ENCODE data around the gene FASTK.

Gene FASTK

DNA sequence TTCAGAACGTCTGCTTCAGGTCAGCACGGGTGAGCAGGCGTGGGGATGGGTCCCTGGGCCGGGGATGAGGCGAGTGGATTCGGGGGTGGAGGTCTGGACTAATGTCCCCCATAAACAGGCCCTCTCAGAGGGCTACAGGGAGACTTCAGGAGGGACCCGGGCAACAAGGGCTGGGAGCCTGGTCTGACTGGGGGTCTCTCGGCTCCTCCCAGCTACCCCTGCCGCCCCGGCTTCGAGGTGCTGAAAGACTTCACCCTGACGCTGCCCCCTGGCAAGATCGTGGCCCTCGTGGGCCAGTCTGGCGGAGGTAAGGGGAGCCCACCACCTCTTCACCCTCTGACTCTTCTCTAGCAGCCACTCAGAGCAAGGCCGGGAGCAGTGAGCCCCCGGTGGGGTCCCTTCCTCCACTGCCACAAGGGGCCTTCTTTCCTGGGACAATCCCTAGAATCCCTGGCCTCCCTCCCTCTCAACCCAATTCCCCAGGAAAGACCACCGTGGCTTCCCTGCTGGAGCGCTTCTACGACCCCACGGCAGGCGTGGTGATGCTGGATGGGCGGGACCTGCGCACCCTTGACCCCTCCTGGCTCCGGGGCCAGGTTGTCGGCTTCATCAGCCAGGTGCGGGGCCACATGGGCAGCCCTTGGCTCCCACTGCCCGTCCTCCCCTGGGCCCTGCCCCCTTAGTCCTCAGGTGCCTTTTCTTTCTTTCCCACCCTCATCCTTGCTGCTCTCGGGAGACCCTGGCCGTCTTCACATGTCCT, 39.8 kb downstream of the FASTK start:
- TF ChIP-seq Cebpa-rat (IDR thresholded peaks at IDR 0.05): no peak
- H3K27me3 ChIP-seq: no peaks in the 10 kb centered on the region
- no peaks in the 10 kb centered on the region for H3K9me3 ChIP-seq (replicated peaks in 1 of 11)
- 0 out of 22 replicates have a peak overlapping the region, but pooled peaks of 2 of the 11 experiments have one; percentile 9 to 18 for H3K27ac ChIP-seq
- H3K9ac ChIP-seq: peak overlapping the region in 2 of 11 experiments; percentile 67 to 71; a peak in 2 of 22 replicates
- peaks cover 28 to 33% (median 32%) of the 10 kb centered on the region in 10 experiments for H3K4me1 ChIP-seq
- peak overlapping the region; percentile 77 to 96 (median 88); a peak in 19 of 22 replicates for H3K4me2 ChIP-seq
- peaks cover 4 to 32% (median 12%) of the 10 kb centered on the region in 11 experiments; a peak in 14 of 22 replicates for H4K20me1 ChIP-seq
- H3K4me3 ChIP-seq: no peak overlapping the region
- peaks cover 10 to 25% (median 15%) of the 10 kb centered on the region in 11 experiments; a peak in 20 of 22 replicates for H3K36me3 ChIP-seq

DNA sequence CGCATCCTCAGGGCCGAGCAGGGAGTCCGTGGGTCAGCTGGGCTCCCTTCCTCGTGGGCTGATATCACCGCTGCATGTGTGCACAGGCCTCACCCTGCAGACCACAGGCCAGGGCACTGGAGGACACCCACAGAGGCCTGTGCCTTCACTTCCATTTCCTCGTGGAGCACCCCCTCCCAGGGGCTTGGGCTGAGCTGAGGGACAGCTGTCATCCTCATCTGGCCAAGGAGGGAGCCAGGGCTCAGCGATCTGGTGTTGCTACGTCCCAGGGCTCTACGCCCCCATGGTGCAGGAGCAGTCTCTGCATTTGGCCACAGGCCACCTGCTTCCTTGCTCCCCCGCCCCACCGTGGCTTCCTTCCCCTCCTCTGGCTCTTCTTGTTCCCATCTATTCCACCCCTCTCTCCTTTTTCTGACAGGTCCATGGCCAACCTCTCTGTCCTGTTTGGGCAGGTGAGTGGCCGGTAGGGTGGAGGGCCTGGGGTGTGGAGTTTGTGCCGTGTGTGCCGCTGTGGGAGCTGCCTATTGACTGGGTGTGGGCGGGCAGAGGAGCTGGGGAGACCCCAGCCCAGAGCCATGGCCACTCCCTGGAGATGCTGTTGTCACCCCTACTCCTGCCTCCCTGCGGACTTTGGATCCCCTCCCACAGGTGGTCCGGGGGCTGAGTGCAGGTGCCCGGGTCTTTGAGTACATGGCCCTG, 40.6 kb downstream of the FASTK start:
- Histone ChIP-seq H3K27me3 (no peaks in the 10 kb centered on the region), H3K9me3 (replicated peaks in 1 of 11) (no peaks in the 10 kb centered on the region), H3K9ac (peak overlapping the region in 7 of 11 experiments; percentile 25 to 71 (median 35); a peak in 8 of 22 replicates), H4K20me1 (peaks cover 4 to 34% (median 12%) of the 10 kb centered on the region in 11 experiments; a peak in 14 of 22 replicates), H3K36me3 (peaks cover 18 to 32% (median 23%) of the 10 kb centered on the region in 11 experiments; a peak in 21 of 22 replicates), H3K4me2 (peak overlapping the region; percentile 77 to 96 (median 88)), H3K4me1 (peaks cover 28 to 35% (median 32%) of the 10 kb centered on the region in 10 experiments), H3K27ac (peak overlapping the region in 7 of 11 experiments; percentile 6 to 76 (median 51); a peak in 13 of 22 replicates), H3K4me3 (no peak overlapping the region)
- no peak for TF ChIP-seq Cebpa-rat (IDR thresholded peaks at IDR 0.05)

DNA sequence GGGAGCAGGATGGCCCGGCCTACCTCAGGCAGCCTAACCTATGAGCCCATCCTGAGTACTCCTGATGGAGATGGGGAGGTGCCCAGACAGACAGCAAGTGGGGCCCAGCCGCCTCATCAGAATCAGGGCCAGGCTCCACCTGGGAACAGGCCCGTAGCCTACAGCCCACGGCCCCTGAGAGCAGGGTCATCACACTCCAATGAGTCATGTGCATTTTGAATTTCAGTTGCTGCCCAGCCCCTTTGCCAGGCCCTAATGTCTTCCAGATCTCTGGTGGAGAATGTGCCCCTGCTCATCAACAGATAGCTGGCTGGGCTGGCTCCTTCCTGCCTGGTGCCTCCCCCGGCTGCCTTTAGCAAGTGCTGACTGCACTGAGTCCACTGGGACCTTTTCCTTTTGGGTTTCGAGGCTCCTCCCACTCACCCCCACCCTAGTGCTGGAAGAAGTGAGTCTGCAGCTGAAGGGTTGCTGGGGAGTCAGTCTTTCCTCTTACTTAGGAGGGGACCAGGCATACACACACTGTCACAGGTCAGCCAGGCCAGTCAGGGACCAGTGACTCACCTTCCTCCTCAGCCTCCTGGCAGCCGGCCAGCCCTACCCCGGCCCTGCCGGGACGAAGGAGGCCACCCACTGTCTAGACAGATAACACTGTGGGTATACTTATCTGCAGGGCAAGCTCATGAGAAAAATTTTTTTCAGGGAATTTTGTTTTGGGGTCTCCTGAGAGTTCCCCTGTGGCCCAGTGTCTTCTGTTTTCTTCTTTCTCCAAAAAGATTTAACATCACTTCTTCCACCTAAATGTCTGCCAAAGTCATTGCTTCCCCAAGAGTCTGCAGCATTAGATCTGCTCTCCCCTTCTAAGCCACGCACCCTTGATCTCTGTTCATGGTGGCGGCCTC, 41.4 kb downstream of the FASTK start:
- Histone ChIP-seq H3K9ac (peak overlapping the region; percentile 27 to 71 (median 61); a peak in 21 of 22 replicates), H3K27ac (peak overlapping the region; percentile 19 to 76 (median 61); a peak in 21 of 22 replicates), H3K36me3 (peaks cover 26 to 35% (median 31%) of the 10 kb centered on the region in 11 experiments; a peak in 21 of 22 replicates), H3K4me3 (peak overlapping the region in 1 of 10 experiments; percentile 5; a peak in 1 of 20 replicates), H3K9me3 (replicated peaks in 1 of 11) (no peaks in the 10 kb centered on the region), H3K4me2 (peak overlapping the region; percentile 77 to 96 (median 88)), H3K27me3 (no peaks in the 10 kb centered on the region), H3K4me1 (peaks cover 28 to 40% (median 32%) of the 10 kb centered on the region in 10 experiments), H4K20me1 (peaks cover 4 to 42% (median 12%) of the 10 kb centered on the region in 11 experiments; a peak in 15 of 22 replicates)
- TF ChIP-seq Cebpa-rat (IDR thresholded peaks at IDR 0.05): no peak

DNA sequence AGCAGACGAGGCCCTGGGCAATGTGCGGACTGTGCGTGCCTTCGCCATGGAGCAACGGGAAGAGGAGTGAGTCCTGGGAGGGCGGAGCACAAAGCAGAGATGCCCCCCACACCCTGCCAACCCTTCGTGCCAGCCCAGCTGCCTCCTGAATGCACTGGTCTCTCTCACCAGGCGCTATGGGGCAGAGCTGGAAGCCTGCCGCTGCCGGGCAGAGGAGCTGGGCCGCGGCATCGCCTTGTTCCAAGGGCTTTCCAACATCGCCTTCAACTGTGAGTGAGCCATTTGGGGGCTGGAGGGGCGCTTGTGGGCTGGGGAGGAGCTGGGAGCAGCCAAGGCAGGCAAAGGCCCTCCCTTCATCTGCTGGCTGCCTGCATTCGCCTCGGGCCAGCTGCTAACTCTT, 44.7 kb downstream of the FASTK start:
- peaks cover 29 to 53% (median 32%) of the 10 kb centered on the region in 10 experiments for H3K4me1 ChIP-seq
- H3K27me3 ChIP-seq: no peaks in the 10 kb centered on the region
- peaks cover 27 to 52% (median 38%) of the 10 kb centered on the region in 11 experiments; a peak in 21 of 22 replicates for H3K36me3 ChIP-seq
- H4K20me1 ChIP-seq: peaks cover 4 to 54% (median 12%) of the 10 kb centered on the region in 11 experiments; a peak in 15 of 22 replicates
- no peak overlapping the region for H3K27ac ChIP-seq
- H3K9me3 ChIP-seq (replicated peaks in 1 of 11): no peaks in the 10 kb centered on the region
- no peak overlapping the region for H3K4me3 ChIP-seq
- H3K9ac ChIP-seq: no peak overlapping the region
- no peak overlapping the region for H3K4me2 ChIP-seq
- TF ChIP-seq Cebpa-rat (IDR thresholded peaks at IDR 0.05): no peak

DNA sequence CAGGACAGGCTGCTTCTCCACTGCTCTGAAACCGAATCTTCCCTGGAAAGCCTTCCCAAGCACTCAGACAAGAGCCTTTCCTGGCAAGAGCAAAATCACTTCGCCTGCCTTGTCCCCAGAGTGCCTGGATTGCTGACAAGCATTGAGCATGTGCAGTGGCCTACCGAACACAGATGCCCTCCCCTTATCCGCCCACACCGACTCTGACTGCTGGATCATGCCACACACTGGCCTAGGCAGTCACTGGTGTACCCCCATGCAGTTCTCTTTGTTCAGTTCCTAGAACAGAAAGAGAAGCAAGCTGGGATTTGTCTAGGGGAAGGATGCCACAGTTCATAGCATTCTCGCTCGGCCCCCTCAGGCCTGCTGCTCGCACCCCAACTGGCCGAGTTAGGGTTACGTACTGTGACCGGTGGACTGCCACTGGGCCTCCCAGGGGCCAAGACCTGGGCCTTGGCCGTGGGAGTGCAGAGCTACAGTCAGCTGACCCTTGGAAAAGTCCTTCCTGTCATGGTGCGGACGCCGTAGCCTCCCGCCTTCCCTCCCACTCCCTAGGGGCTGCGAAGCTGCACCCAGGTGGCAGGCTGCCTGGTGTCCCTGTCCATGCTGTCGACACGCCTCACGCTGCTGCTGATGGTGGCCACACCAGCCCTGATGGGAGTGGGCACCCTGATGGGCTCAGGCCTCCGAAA, 45.4 kb downstream of the FASTK start:
- H3K36me3 ChIP-seq: peaks cover 27 to 52% (median 38%) of the 10 kb centered on the region in 11 experiments; a peak in 21 of 22 replicates
- H3K27ac ChIP-seq: no peak overlapping the region
- H3K4me2 ChIP-seq: no peak overlapping the region
- peaks cover 4 to 47% (median 12%) of the 10 kb centered on the region in 11 experiments; a peak in 15 of 22 replicates for H4K20me1 ChIP-seq
- no peak for TF ChIP-seq Cebpa-rat (IDR thresholded peaks at IDR 0.05)
- no peak overlapping the region for H3K4me3 ChIP-seq
- no peaks in the 10 kb centered on the region for H3K27me3 ChIP-seq
- H3K9ac ChIP-seq: no peak overlapping the region; a peak in 1 of 22 replicates
- peaks cover 25 to 48% (median 26%) of the 10 kb centered on the region in 10 experiments for H3K4me1 ChIP-seq
- no peaks in the 10 kb centered on the region for H3K9me3 ChIP-seq (replicated peaks in 1 of 11)

DNA sequence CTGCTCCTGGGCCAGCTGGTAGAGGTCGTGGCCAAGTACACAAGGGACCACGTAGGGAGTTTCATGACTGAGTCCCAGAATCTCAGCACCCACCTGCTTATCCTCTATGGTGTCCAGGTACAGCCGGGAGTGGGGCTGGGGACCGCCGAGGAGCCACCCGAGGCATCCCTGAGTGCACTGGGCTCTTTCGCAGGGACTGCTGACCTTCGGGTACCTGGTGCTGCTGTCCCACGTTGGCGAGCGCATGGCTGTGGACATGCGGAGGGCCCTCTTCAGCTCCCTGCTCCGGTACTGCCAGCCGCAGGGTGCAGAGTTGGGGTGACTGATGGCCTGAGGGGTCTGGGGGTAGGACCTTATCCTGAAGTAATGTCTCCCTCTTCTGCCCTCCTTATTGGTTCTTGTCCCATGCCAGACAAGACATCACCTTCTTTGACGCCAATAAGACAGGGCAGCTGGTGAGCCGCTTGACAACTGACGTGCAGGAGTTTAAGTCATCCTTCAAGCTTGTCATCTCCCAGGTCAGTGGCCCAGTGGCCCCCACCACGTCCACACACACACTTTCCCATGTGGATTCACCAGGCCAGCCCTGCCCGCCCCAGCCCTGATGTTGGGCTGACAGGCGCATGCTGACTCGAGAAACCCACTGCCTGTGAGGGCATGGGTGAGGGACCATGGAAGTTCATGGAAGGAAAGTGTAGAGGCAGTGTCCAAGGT, 46.1 kb downstream of the FASTK start:
- Histone ChIP-seq H3K27ac (no peak overlapping the region), H3K4me1 (peaks cover 22 to 48% (median 26%) of the 10 kb centered on the region in 10 experiments), H3K9ac (0 out of 22 replicates have a peak overlapping the region, but pooled peaks of 1 of the 11 experiments have one; percentile 9), H4K20me1 (peaks cover 1 to 40% (median 6%) of the 10 kb centered on the region in 11 experiments; a peak in 13 of 22 replicates), H3K36me3 (peaks cover 27 to 52% (median 38%) of the 10 kb centered on the region in 11 experiments; a peak in 21 of 22 replicates), H3K4me2 (no peak overlapping the region), H3K27me3 (no peaks in the 10 kb centered on the region), H3K9me3 (replicated peaks in 1 of 11) (no peaks in the 10 kb centered on the region), H3K4me3 (no peak overlapping the region)
- no peak for TF ChIP-seq Cebpa-rat (IDR thresholded peaks at IDR 0.05)

DNA sequence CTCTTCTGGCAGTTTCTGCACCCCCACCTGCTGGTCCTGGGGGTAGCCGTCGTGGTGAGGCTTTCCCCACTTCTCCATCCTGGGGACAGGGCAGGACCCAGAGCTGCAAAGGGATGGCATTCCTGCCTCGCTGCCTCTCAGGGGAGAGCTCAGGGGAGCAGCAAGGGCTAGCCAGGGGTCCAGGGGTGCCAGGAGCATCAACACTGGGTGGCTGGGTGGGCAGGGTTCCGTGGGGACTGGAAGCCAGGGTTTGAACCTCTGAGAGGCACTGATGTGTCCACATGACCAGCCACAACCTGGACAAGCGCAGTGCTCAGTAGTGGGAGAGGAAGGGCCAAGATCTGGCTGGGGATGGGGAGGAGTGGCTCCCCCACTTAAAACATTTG, 46.8 kb downstream of the FASTK start:
- Histone ChIP-seq H3K4me3 (no peak overlapping the region), H4K20me1 (peaks cover 0 to 37% (median 3%) of the 10 kb centered on the region in 11 experiments; a peak in 8 of 22 replicates), H3K4me2 (peak overlapping the region in 2 of 11 experiments; percentile 40 to 41; a peak in 2 of 22 replicates), H3K36me3 (peaks cover 27 to 52% (median 38%) of the 10 kb centered on the region in 11 experiments; a peak in 21 of 22 replicates), H3K9me3 (replicated peaks in 1 of 11) (no peaks in the 10 kb centered on the region), H3K9ac (peak overlapping the region in 2 of 11 experiments; percentile 15 to 36; a peak in 3 of 22 replicates), H3K27me3 (no peaks in the 10 kb centered on the region), H3K4me1 (peaks cover 22 to 48% (median 26%) of the 10 kb centered on the region in 10 experiments), H3K27ac (0 out of 22 replicates have a peak overlapping the region, but pooled peaks of 1 of the 11 experiments have one; percentile 20)
- no peak for TF ChIP-seq Cebpa-rat (IDR thresholded peaks at IDR 0.05)

Measured in BLaER1 treated with 17β-estradiol and CSF1 and Interleukin-3, amounts not matched to agents 10 nM and 100 nM (cell line).